ENCODE measurements around the gene RNF20. TPM values are rescaled to one million over a fixed set of nuclear protein-coding genes. Genes with fewer than 3 reads are reported as not detected.

Gene RNF20, protein sequence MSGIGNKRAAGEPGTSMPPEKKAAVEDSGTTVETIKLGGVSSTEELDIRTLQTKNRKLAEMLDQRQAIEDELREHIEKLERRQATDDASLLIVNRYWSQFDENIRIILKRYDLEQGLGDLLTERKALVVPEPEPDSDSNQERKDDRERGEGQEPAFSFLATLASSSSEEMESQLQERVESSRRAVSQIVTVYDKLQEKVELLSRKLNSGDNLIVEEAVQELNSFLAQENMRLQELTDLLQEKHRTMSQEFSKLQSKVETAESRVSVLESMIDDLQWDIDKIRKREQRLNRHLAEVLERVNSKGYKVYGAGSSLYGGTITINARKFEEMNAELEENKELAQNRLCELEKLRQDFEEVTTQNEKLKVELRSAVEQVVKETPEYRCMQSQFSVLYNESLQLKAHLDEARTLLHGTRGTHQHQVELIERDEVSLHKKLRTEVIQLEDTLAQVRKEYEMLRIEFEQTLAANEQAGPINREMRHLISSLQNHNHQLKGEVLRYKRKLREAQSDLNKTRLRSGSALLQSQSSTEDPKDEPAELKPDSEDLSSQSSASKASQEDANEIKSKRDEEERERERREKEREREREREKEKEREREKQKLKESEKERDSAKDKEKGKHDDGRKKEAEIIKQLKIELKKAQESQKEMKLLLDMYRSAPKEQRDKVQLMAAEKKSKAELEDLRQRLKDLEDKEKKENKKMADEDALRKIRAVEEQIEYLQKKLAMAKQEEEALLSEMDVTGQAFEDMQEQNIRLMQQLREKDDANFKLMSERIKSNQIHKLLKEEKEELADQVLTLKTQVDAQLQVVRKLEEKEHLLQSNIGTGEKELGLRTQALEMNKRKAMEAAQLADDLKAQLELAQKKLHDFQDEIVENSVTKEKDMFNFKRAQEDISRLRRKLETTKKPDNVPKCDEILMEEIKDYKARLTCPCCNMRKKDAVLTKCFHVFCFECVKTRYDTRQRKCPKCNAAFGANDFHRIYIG
- 36.6 TPM for total RNA-seq

DNA sequence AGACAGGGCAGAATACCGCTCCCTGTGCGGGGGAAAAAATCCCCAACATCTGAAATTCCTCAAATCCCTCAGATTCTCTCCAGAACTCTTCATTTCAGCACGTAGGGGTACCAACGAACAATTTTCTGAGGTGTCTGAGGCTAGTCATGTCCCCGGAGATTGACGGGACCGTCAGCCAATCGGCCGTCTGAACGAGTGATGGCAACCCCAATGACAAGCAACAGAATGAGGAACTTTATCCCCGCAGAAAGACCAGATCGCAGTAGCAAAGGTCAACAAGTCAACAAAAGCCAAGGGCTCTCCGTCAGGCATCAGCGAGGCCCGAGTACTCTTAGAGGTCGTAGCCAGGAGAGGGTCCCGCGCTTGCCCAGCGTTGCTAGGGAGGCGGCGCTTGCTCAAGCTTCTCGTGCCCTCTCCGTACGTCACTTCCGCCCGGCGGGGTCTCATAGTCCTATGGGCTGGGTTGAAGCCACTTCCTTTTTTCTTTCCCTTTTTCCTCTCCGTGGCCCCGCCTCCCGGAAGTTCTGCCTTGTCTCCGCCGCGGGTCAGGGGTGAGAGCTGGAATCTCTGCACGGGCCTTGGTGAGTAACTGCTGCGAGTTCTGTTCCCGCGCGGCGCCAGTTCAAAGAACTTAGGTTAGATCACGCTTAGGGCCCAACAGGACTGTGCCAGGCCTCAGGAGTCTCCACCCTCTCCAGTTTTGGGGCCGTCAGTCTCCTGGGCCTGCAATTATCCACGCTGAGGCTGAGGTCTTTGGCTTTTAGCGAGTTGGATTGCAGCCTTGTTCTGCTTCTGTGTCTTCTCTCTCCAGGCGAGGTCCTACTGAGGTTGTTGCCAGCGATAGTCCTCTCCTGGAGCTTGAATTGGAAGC lies at the start of gene RNF20:
RNF20 (plus strand) TSS at position 520 of the 871 bp plus-strand sequence. CDS start 1,571 bp downstream, outside the sequence.

DNA sequence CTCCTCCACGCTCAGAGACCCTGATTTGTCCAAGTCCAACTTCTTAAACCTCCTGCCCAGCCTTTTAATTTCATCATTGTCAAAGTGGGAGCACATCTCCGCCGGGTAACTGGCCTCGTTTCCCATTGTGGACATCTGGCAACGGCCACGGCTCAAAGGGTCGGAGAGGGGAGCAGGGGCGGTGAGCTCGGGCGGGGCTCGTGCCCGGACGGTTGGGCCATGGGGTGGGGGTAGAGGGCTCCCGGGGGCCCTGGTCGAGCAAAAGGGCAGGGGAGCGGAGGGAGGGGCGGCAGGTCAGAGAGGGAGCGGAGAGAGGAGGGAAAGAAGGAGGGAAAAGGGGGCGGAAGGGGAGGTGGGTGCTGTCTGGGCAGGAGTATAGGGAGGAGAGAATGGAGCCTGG lies 61.1 kb downstream of the RNF20 start, which contains the start of gene PPP3R2:
PPP3R2 (minus strand) TSS at position 174 of the 400 bp plus-strand sequence; CDS start at position 126, 48 bp downstream.

Small RNA genes lying within 50 kb of the gene (small RNA-seq; reads per million reads assigned to genes)
- gene AL353621.1 (ENCODE audit: low replicate concordance): not detected

Other genes with a start within 250 kb of the RNF20 start
- gene BAAT, start 148.8 kb upstream of the RNF20 start, total RNA-seq: 0.31 TPM
- 36.3 TPM for gene MRPL50, start 135.2 kb upstream of the RNF20 start, total RNA-seq
- gene ZNF189, start 135.0 kb upstream of the RNF20 start, total RNA-seq: 53.8 TPM
- not detected for gene ALDOB, start 98.1 kb upstream of the RNF20 start, total RNA-seq
- gene PPP3R2, start 61.1 kb downstream of the RNF20 start, total RNA-seq: 0.63 TPM
- 6.9 TPM for gene GRIN3A, start 204.8 kb downstream of the RNF20 start, total RNA-seq